GM21447 (cell line): Measurements from ENCODE around the gene ZNF804B.
A peak's percentile ranks its signal among the peaks of the same experiment; 100 is the strongest.

Source experiments
- ATAC-seq: cut with Tn5 transposase; IDR thresholded peaks from one replicate; pipeline ENCODE4 v1.9.1; 2021; ENCODE audit not compliant: unreplicated experiment

Gene ZNF804B

DNA sequence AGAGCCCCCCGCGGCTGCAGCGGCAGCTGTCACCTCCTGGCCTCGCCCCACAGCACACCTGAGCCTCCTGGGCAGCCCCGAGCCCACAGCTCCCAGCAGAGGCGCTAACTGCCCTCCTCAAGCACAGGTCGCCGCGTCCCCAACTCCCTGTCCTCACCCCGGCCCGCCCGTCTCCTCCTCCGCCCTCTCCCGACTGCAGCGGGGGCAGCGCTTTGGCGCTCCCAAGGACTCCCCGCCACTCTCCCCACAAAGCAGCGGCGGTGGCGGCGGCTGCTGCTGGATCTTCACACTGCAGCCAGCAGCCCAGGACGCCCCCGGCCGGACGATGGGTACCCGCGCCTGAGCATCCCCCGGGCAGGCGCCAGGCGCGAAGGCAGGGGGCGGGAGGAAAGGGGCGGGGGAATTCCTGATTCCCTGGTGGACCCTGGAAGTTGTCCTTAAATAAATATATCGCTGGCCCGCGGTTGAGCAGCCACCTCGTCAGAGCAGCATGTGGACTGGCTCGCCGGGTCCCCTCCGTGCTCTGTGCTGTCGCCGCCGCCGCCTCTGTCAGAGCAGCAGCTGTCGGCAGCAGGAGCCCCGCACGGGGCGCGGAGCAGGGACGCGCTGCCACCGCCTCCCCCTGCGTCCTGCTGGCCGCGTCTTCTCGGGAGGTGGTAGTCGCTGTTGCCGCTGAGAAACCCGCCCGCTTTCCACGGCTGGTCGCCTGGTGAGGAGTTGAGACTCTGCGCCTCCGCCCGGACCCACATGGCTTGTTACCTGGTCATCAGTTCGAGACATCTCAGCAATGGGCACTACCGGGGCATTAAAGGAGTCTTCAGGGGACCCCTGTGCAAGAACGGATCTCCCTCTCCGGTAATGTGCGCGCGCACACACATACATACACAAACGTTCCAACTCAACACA is at the start of gene ZNF804B:
TSS of gene ZNF804B (plus strand) at position 471 of the 906 bp plus-strand sequence. CDS start at position 748, 277 bp downstream.
- ATAC-seq: no peak

DNA sequence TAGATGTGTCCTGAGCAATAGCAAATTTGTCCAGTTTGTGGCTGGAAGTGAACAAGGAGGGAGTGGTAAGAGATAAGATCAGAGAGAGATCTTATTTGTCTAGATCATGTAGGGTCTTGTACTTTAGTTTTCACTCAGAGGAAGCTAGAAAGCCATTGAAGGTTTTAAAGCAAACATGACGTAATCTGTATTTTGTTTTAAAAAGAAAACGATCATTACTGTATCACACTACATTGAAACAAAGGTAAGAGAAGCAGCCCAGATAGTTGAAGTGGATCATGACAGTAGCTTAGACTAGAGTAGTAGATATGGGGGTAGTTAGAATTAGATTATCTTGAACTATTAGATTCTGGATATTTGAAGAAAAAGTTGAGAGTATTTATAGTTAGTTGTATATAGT is 23.6 kb upstream of the ZNF804B start:
- ATAC-seq: no peak

DNA sequence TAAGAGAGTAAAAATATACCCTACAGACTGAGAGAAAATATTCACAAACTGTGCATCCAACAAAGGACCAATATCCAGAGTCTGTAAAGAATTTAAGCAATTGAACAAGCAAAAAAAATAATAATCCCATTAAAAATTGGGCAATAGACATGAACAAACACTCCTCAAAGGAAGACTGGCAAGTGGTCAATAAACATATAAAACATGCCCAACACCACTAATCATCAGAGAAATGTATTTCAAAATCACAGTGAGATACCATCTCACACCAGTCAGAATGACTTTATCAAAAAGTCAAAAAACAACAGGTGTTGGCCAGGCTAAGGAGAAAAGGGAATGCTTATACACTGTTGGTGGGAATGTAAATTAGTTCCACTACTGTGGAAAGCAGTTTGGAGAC is 21.9 kb upstream of the ZNF804B start:
- no peak for ATAC-seq

DNA sequence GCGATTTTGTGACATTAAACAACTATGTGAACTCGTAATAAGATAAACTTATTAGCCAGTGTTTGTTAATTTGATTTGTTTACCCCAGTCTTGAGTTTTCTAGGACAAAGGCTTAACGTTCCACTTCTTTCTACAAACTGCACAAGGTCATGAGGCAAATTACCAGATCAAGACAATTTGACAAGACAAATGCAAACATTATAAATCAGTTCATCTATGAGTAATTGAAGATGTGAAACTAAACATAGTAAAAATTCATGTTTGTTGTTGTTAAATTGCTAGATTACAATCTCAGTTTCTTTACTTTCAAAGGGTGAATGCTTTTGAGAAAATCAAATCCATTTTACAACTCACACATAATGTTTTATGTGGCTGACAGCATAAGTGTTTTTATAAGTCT is 13.4 kb upstream of the ZNF804B start:
- no peak for ATAC-seq

DNA sequence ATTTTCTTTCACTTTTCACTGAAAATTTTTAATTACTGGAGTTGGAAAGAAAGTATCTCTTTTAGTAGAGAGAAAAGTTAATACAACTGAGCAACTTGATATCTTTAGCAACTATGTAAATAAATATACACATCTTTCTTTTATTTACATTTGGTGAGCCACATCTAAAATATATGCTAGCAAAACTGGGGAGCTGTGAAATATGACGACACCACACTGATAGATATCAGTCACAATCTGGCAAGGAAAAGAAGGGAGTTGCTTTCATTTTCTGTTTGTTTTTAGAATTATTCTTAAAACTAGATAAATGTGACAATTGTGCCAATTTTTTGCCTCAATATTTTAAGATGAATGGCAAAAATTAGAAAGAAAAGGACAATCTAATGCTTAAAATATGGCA is 2.7 kb upstream of the ZNF804B start:
- no peak for ATAC-seq

DNA sequence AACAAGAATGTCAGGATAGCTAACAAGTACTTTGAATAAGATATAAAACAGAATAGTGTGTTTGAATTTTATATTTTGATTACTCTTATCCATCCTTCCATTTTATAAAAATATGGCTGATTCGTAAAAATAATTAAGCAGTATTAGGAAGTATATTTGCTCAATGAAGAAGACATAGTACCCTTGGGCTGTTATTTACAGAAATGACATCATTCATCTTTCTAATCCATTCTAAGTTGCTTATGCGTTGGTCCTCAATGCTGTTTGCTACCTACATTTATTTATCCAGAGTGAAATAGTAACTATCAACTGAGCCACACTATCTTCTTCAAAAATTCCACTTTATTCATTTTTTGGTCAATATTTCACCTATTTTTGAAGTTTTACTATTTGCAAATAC is 2.1 kb upstream of the ZNF804B start:
- no peak for ATAC-seq

DNA sequence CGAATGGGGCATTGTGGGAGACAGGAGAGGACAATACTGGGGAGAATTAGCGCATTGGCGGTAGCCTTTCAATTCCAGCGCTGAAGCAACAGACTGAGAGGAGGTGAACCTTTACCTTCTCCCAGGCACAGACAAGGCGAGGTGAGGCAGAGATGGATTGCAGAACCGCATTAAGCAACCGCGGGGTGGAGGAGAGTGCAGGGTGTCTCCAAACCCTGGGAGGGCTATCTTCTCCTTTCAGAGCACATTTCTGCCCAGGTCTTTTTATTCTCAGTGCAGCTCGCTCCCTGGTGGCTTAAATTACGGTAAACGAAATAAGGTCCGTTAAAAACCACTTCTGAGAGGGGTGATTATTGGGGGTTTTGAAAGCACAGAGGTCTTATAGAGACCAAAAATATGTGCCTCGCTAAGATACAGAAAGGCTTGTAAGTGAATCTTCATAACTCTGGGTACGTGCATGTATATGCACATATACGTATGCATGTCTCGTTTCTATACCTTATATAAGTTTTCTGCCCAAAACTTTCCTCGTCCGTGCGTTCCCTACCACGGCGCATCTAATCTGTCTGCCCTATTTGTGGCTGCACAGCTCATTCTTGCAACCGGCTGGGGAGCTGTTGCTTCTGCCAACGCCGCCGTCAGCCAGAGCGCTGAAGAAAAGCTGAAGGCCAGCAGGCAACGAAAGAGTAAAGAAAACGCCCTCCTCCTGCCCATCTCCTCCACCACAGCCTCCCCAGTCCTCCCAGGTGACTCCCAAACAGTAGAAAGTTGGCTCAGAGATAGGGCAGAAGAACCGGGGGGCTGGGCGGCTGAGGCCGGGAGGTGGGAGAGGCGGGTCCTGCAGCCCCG is 895 bp upstream of the ZNF804B start:
- no peak for ATAC-seq

DNA sequence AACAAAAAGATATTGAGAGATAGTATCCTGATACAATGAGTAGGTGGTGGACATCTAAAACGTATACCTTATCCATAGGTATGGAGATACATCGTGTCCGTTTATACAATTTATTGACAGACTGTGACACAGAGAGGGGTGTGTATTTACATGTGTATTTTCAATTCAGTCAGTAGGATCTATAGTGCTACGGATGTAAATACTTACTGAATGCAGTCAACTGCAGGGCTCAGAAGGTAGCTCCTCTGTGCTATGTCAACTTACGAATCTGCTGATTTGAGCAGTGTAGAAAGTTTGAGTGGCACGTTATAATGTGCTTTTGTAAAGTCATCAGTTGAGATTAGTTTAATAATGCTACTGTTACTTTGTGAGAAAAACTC is 626 bp downstream of the ZNF804B start:
- ATAC-seq: no peak

DNA sequence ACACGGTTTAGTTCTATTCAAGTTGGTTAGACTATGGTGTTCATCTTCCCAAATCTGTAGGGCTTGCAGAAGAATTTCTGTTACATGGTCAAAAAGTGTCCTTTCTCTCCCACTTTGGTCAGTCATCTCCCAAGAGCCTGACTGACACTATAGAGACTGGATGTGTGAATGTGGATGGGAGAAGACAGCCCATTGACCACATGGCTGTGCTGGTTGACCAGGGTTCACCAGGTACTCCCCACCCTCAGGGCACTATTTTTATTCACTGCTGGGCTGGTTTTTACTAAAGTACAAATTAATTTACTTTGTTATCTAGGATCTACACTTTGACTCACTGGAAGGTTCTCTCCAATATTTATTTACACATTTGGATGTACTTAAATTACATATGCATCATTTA is 2.3 kb downstream of the ZNF804B start:
- ATAC-seq: no peak

DNA sequence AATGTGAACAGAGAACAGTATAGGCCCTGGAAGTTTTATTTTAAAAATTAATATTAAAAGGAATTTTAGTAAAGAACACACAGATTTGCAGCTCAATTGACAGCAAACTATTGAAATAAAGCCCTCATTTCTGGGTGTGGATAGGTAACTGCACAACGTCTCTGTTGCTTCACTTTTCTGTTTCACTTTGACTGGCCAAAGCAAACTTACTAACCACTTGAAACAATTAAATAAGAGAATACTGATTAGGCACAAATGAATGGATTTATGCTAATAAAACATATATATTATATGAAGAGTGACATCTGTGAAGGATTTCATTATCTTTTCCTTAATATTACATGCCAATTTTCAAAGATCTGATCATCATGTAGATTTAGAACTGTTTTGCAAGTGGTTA is 11.9 kb downstream of the ZNF804B start:
- ATAC-seq: peak; percentile 63

DNA sequence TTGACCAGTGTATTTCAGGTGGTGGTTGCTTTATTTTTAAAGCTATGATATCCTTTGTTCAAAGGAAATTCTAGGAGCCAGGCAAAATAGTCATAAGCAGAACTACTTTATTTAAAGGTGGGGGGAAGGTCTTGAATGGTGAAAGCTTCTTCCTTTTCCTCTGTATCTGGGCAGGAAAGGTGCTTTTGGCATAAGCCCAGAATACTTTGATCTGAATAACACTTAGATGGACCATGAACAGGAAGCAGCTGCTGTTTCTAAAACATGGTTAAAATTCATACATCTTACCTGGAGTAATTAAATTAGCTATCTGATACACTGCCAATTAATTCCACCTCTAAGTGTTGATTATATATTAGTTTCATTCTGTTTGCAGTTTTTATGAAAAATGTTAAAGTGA is 13.3 kb downstream of the ZNF804B start:
- no peak for ATAC-seq

DNA sequence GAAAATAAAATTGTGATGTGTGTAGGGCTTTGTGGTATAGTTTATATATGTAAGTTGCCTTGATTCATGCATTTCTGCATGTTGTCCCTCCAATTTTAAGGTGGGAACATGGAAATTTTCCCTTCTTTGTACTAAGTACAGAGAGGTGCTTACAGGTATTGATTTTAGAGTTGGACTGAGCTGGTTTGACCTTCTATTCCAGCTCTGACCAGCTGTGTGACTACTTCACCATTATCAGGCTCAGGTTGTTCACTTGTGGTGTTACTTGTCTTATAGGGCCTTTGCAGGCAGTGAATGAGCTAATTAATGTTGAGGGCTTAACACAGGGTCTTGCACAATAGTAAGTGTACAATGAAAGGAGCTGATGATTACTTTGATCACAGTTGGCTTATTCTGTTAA is 16.3 kb downstream of the ZNF804B start:
- no peak for ATAC-seq

DNA sequence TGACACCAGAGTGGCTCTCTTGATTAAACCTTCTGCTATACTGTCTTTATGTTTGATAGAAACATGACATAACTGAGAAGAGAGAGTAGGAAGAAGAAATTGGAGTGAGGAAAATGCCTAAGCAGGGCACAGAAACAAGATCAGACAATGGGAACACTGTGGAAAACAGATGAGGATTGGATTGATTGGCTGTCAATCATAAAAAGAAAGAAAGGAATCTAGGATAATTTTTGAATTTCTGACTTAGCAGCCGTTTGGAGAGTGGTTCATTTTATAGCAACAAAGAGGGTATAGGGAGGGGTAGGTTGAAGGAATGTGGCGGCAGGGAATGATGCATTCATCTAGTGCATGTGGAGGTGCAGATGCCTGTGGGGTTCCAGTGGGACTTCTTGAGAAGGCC is 28.3 kb downstream of the ZNF804B start:
- no peak for ATAC-seq

DNA sequence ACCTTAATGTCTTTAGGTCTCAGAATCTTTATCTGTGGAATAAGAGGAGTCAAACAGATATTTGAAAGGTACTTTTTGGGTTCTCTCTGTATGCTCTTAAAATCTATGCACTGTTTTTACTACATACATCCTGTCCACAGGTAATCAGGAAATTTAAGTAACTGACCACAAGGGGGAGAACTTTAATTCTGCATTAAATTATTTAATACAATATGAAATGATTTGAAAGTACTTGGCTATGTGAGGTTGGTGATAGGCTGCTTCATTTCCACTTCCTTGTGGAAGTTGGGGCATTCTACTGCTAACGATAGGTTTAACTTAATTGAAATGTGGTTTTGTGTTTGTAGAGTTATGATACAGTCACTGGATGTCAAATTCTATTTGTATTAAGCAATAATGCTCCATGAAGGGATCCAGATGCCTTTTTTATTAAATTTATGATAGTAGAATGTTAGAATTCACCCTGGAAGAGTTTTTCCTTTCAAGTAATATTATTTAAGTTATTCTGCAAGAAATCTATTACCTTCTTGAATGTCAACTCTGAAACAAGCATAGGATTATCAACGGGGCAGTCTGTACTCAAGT is 30.1 kb downstream of the ZNF804B start:
- ATAC-seq: no peak

DNA sequence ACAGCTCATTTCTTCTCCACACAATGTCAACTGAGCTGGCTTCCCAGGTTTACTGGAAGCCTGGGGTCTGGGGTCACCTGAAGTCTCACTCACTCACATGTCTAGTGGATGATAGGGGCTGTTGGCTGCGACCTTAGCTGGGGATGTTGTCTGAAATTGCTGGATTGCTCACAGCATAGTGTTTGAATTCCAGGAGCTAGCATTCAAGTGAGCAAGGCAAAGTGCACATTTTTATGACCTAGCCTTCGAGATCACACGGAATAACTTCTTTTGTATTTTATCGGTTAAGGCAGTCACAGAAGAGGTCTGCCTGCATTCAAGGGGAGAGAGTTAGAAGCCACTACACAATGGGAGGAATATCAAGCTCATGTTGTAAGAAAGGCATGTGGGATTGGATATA is 32.4 kb downstream of the ZNF804B start:
- ATAC-seq: no peak

DNA sequence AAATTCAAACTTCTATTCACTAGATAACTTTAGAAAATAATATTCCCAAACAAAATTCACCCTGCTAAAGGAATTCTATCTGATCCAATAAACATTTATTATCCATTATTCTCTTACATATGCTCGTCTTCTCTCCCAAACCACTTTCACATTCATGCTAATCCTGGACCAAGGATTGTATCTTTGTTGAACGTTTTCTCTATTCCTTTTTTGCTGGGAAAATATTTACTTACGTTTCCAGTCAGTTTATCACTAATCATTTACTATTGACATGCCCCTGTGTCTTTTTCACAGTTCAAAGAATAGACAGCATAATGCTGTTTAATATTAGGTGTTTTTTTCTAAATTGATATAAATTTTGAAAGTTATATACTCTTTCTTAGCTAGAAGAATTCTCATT is 32.9 kb downstream of the ZNF804B start:
- ATAC-seq: no peak

DNA sequence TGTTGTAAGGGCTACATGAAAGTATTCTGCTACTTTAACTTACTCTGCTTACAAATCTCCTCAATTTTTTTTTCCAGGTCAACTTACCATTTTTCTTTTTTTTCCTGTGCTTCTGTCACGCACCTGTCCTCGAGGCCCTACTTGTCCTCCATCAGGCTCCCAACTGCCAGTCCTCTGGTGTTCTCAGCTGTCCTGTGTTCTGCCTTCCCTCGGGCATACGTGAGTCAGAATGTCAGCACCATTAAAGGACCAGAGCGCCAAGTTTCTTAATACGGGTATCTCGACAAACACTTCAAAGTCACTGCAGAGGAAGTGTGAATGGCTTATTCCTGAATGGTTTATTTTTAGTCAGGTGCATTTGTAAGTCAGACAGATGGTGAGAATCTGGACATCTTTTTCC is 36.1 kb downstream of the ZNF804B start, which contains the start of gene TEX47:
TSS of gene TEX47 (minus strand) at position 185 of the 400 bp plus-strand sequence. CDS start 795 bp downstream, outside the sequence.
- no peak for ATAC-seq

DNA sequence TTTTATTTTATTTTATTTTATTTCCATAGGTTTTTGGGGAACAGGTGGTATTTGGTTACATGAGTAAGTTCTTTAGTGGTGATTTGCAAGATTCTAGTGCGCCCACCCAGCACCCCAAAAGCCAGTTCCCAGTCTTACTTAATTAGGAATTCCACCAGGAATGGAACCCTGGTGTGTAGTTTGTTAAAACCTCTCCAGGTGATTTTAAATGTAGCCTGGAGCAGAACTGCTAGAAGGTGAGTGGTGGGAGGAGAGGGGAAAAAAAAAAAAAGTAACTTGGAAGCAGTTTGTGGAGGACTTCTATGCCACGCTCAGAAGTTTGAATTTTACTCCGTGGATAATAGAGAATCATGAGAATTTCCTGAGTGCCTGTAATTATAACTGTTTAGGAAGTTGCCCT is 41.5 kb downstream of the ZNF804B start:
- no peak for ATAC-seq

DNA sequence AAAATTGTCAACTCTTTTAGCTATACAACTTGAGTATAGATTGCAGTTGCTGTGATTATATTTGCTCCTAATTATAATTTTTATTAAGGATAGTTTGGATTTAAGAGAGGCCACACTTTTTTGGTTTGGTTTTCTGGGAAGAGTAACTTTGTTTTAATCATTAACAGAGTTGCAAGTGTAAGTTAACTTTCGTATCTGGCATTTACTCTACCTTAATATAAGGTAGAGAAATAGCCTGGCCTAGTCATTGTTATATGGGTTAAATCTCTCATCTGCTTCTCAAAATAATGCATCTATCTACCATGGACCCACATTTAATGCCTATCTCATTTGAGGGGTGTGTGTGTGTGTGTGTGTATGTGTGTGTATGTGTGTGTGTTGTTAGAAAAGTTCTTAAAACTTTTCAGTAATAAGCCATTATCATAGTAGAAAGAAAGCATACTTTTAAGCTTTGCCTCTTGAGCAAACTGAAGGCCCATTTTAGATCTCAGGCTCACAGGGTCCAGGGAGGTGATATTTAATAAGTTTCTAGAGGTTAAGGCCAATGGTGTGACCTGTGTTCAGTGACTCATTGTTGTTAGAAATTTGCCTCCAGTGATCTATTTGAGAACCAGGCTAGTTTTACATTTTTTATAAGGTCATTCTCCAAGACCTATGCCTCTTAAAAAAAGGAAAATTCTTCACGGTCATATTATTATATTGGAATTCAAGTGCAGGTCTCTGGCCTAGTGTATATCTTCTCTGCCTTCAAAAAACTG is 47.0 kb downstream of the ZNF804B start:
- ATAC-seq: no peak

DNA sequence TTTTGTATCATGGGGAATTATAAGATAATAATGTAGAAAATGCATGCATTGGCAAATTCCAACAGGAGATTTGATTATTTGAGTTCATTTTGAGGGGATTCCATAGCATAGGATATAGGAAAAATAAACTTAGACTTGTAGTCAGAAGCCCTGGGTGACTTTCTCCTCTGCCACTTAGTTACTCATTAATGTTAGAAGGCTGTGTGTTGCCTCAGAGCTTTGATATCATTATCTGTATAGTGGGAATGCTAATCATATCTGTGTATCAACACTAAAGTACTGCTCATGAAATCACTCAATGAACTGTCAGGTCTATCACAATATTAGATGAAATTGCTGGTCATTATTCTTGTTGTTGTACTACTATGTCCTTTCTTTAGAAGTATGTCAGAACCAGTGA is 59.1 kb downstream of the ZNF804B start:
- no peak for ATAC-seq

DNA sequence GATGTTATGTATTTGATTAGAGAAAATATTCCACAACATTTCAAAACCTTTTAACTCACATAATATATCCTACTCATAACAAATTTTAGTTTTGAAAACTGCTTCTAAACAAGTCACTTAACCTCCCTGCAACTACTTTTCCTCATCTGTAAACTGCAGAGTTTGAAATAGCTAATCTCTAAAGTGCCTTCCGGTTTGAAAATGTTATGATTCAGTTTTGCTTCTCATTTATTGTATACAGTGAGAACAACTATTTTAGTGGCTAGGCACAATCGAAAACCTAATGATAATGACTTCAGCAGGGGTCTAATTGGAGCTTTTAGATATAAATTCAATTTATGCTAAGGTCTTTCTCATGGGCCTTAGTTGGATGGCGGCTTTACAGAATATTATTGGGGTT is 66.7 kb downstream of the ZNF804B start:
- no peak for ATAC-seq
